Heart right ventricle (tissue), 16 donors: ENCODE results near the gene GPBP1. TPM values are rescaled to one million over a fixed set of nuclear protein-coding genes. Genes with fewer than 3 reads are reported as not detected.
"Not testable (repeated sequence)": the region's sequence is repeated elsewhere in the genome, so short reads cannot be mapped to it uniquely, and the experiment has no call there.

ENCODE experiments used
- ATAC-seq, 8 donors: fragments of 200-7000 bp; cut with Tn5 transposase; one replicate each; pipeline ENCODE4 v1.9.1; 2020; ENCODE audit warnings: mild to moderate bottlenecking in 8 of 8, moderate library complexity in 8 of 8, moderate number of reproducible peaks in 1 of 8
- DNase-seq, 2 donors: peaks; one replicate each; pipeline ENCODE4 v3.0.0-alpha.2; 2020
- H3K27ac ChIP-seq, 10 donors: fragments of 200-600 bp; sonication (generic) in 2 of 10; one replicate each; pipeline versions ENCODE4 v1.5.0 to v1.8.0; 2020 to 2022; ENCODE audit warnings: mild to moderate bottlenecking in 3 of 10
- H3K27me3 ChIP-seq, 7 donors: fragments of 200-600 bp; one replicate each; pipeline ENCODE4 v1.8.0; 2021 to 2022; ENCODE audit warnings: mild to moderate bottlenecking in 2 of 7
- H3K36me3 ChIP-seq, 9 donors: fragments of 200-600 bp; sonication (generic) in 1 of 9; one replicate each; pipeline versions ENCODE4 v1.5.0 to v1.8.0; 2020 to 2022; ENCODE audit warnings: mild to moderate bottlenecking in 2 of 9
- H3K4me1 ChIP-seq, 9 donors: fragments of 200-600 bp; sonication (generic) in 1 of 9; one replicate each; pipeline versions ENCODE4 v1.5.0 to v1.8.0; 2020 to 2022; ENCODE audit warnings: mild to moderate bottlenecking in 4 of 9
- H3K4me3 ChIP-seq, 10 donors: fragments of 200-600 bp; sonication (generic) in 2 of 10; one replicate each; pipeline versions ENCODE4 v1.5.0 to v1.8.0; 2020 to 2022; ENCODE audit warnings: mild to moderate bottlenecking in 7 of 10, moderate library complexity in 2 of 10
- H3K9me3 ChIP-seq, 11 donors: fragments of 200-600 bp in 10 of 11; sonication (generic) in 2 of 11; one replicate each; pipeline versions ENCODE4 v1.5.0 to v1.8.0; 2013 to 2022; ENCODE audit warnings: mild to moderate bottlenecking in 2 of 11, control low read depth in 1 of 11, moderate library complexity in 1 of 11
- CTCF ChIP-seq, 9 donors: fragments of 200-600 bp; sonication (generic) in 2 of 9; IDR thresholded peaks; one replicate each; pipeline versions ENCODE4 v1.5.0 to v1.8.0; 2021 to 2022; ENCODE audit warnings: antibody characterized with exemption in 9 of 9, mild to moderate bottlenecking in 5 of 9, moderate library complexity in 1 of 9
- WGBS, 2 donors: extraction: QIAGEN DNeasy Blood & Tissue Kit; methylation state at CpG; one replicate each; pipeline ENCODE4 v1.1.7; 2013; ENCODE audit warnings: inconsistent platforms in 1 of 2; 5-methylcytosine and 5-hydroxymethylcytosine counted together
- intact Hi-C, 10 donors: fragments of 100-400 bp; cut with DNase I; formaldehyde crosslinking; loops; one replicate each; pipeline versions ENCODE4 v1.11.1 to v1.14.2; 2022
- polyA plus RNA-seq, 2 donors: library from polyadenylated mRNA; stranded (reverse); fragments of 200-250 nt; gene quantifications; one replicate each; pipeline ENCODE4 v1.2.3, GENCODE V29; 2013
- total RNA-seq, 10 donors: library from RNA; stranded (reverse); fragmentation: NEBNext Ultra II Directional in 3 of 10; extraction: Animal tissue kit (Norgen Biotek cat#: 25700) in 3 of 10; gene quantifications; one replicate each; pipeline versions ENCODE4 v1.2.1 to v1.2.4, GENCODE V29; 2021 to 2023
- donor health status: Arrhythmogenic right ventricular cardiomyopathy.
- donor health status: ischemic (EF 13 %, LVEDD 7.1; RV severe dilation, severe dysfunction).
- donor health status: healthy with polysubstance abuse.
- donor health status: DM: no; HTN: yes; CAD: no.
- donor health status: DM: no; HTN: no; CAD: no.
- donor health status: ischemic (EF 25% LVEDD 6.9; RV normal size, moderate dysfunction).
- donor health status: ischemic (EF 25% LVEDD 5.7; RV mildly dilated, moderate dysfunction).
- donor health status: healthy.
- donor health status: DM: yes; HTN: yes; CAD: no.
- donor health status: Ischemic cardiomyopathy.
- donor health status: ischemic (EF 35%, LVEDD 5.7; RV mildly dilated, moderate dysfunction).
- donor health status: nonischemic (EF 11% LVEDD 7.7; RV severe dilation, severe dysfunction).
- donor health status: DM: yes; HTN: yes; CAD: no.
- donor health status: PGD.
- donor health status: ischemic (EF 29% LVEDD 5.4; RV normal size, mild dysfunction).
- donor health status: nonischemic (EF 23%, LVEDD 6.1; RV moderate dilation, normal function).

The GPBP1 gene
- total and polyA plus RNA-seq, 12 donors = 40.1 to 69.3 (median 51.0) TPM

- H3K4me1 ChIP-seq = peaks cover 0 to 59% (median 47%) of the 10 kb centered on the region in 9 donors
- no peaks in the 10 kb centered on the region for H3K9me3 ChIP-seq
- ATAC-seq (no peak), DNase-seq (no peak)
- WGBS, 2 donors = 89 to 94% methylated on average over 2 of the region's 2 CpGs
- H3K27ac ChIP-seq = no peak overlapping the region
- H3K4me3 ChIP-seq = no peak overlapping the region
- no peak for TF ChIP-seq CTCF (IDR thresholded peaks at IDR 0.05)
- H3K36me3 ChIP-seq = peaks cover 0 to 38% (median 11%) of the 10 kb centered on the region in 9 donors
- H3K27me3 ChIP-seq = no peaks in the 10 kb centered on the region
- intact Hi-C loops = no loop called here
Observed at GRCh38 chr5:57190593-57190992, 16.7 kb downstream of the GPBP1 start.

GRCh38 chr5:57191163-57191562, 17.3 kb downstream of the GPBP1 start:
- TF ChIP-seq CTCF (IDR thresholded peaks at IDR 0.05) = no peak
- Histone ChIP-seq H3K27ac (no peak overlapping the region), H3K9me3 (no peaks in the 10 kb centered on the region), H3K27me3 (no peaks in the 10 kb centered on the region), H3K36me3 (peaks cover 0 to 41% (median 11%) of the 10 kb centered on the region in 9 donors), H3K4me3 (no peak overlapping the region), H3K4me1 (peaks cover 0 to 54% (median 42%) of the 10 kb centered on the region in 9 donors)
- no peak for ATAC-seq
- WGBS, 2 donors = 95 to 96% methylated on average over 5 of the region's 5 CpGs
- intact Hi-C loops = no loop called here
- DNase-seq = no peak

GRCh38 chr5:57191986-57192385, 18.1 kb downstream of the GPBP1 start:
- Histone ChIP-seq H3K36me3 (peaks cover 0 to 48% (median 11%) of the 10 kb centered on the region in 9 donors), H3K27ac (no peak overlapping the region), H3K4me3 (no peak overlapping the region), H3K4me1 (peaks cover 0 to 47% (median 33%) of the 10 kb centered on the region in 9 donors), H3K27me3 (no peaks in the 10 kb centered on the region), H3K9me3 (no peaks in the 10 kb centered on the region)
- ATAC-seq (no peak), DNase-seq (no peak)
- intact Hi-C loops = no loop called here
- WGBS, 2 donors = 86 to 91% methylated on average over 2 of the region's 2 CpGs
- TF ChIP-seq CTCF (IDR thresholded peaks at IDR 0.05) = no peak

GRCh38 chr5:57192832-57193231, 19.0 kb downstream of the GPBP1 start:
- H3K36me3 ChIP-seq = peaks cover 0 to 54% (median 11%) of the 10 kb centered on the region in 9 donors
- H3K27me3 ChIP-seq, H3K9me3 ChIP-seq, H3K4me3 ChIP-seq, intact Hi-C loops, ATAC-seq, H3K27ac ChIP-seq, DNase-seq: not testable (repeated sequence)
- 92 to 95% methylated on average over 6 of the region's 6 CpGs for WGBS, 2 donors
- peaks cover 0 to 42% (median 25%) of the 10 kb centered on the region in 9 donors for H3K4me1 ChIP-seq

GRCh38 chr5:57193757-57194413, 20.0 kb downstream of the GPBP1 start:
- Histone ChIP-seq H3K9me3 (no peaks in the 10 kb centered on the region), H3K36me3 (peaks cover 0 to 57% (median 11%) of the 10 kb centered on the region in 9 donors), H3K4me3 (no peak overlapping the region), H3K4me1 (peaks cover 0 to 38% (median 16%) of the 10 kb centered on the region in 9 donors), H3K27me3 (no peaks in the 10 kb centered on the region), H3K27ac (no peak overlapping the region)
- ATAC-seq (no peak), DNase-seq (no peak)
- intact Hi-C loops = no loop called here
- TF ChIP-seq CTCF (IDR thresholded peaks at IDR 0.05) = no peak
- 93 to 95% methylated on average over 3 of the region's 3 CpGs for WGBS, 2 donors
